Stomach (tissue), 9 donors: Measurements from ENCODE around the gene AP1B1. TPM values are rescaled to one million over a fixed set of nuclear protein-coding genes. Genes with fewer than 3 reads are reported as not detected.
A peak's percentile ranks its signal among the peaks of the same experiment; 100 is the strongest.

ENCODE experiments used
- DNase-seq, 2 donors: peaks; one replicate each; pipeline versions ENCODE4 v3.0.0 to v3.0.0-alpha.2; 2013 to 2019
- H3K27ac ChIP-seq, 5 donors: fragments of 200-600 bp in 4 of 5; sonication (generic) in 4 of 5; one replicate each; pipeline ENCODE4 v1.5.1; 2013 to 2019; ENCODE audit warnings: mild to moderate bottlenecking in 1 of 5, moderate library complexity in 1 of 5
- H3K27me3 ChIP-seq, 3 donors: fragments of 200-600 bp; sonication (generic); one replicate each; pipeline ENCODE4 v1.5.1; 2017 to 2019; ENCODE audit warnings: mixed run types in 1 of 3
- H3K36me3 ChIP-seq, 4 donors: fragments of 200-600 bp; sonication (generic); 1 replicate in 3 of 4; 2 replicates in 1 of 4; pipeline ENCODE4 v1.5.1; 2016 to 2019
- H3K4me1 ChIP-seq, 4 donors: fragments of 200-600 bp; sonication (generic); one replicate each; pipeline ENCODE4 v1.5.1; 2016 to 2019
- H3K4me3 ChIP-seq, 4 donors: fragments of 200-600 bp; sonication (generic) in 3 of 4; one replicate each; pipeline ENCODE4 v1.5.1; 2016 to 2019; ENCODE audit warnings: mild to moderate bottlenecking in 1 of 4
- H3K9me3 ChIP-seq, 4 donors: fragments of 200-600 bp; sonication (generic); one replicate each; pipeline ENCODE4 v1.5.1; 2016 to 2019
- CTCF ChIP-seq, 7 experiments: fragments of 450-650 bp in 4 of 7; fragments of 200-600 bp in 3 of 7; sonication (generic) in 3 of 7; IDR thresholded peaks; one replicate each; pipeline ENCODE4 v1.5.1; 2016 to 2019; ENCODE audit warnings: antibody characterized with exemption in 7 of 7, control low read depth in 2 of 7, mild to moderate bottlenecking in 1 of 7
- EP300 ChIP-seq: sonication (generic); formaldehyde crosslinking; IDR thresholded peaks from one replicate; pipeline ENCODE4 v1.6.1; 2017; ENCODE audit warnings: antibody characterized with exemption
- POLR2A ChIP-seq, 4 donors: fragments of 450-650 bp; IDR thresholded peaks; one replicate each; pipeline ENCODE4 v1.6.1; 2016; ENCODE audit warnings: antibody characterized with exemption in 4 of 4, control low read depth in 2 of 4, mild to moderate bottlenecking in 1 of 4, moderate library complexity in 1 of 4
- POLR2AphosphoS5 ChIP-seq, 3 donors: sonication (generic); formaldehyde crosslinking; IDR thresholded peaks; one replicate each; pipeline ENCODE4 v1.6.1; 2016; ENCODE audit warnings: antibody characterized with exemption in 3 of 3
- WGBS, 5 donors: extraction: QIAGEN DNeasy Blood & Tissue Kit in 3 of 5; methylation state at CpG; one replicate each; pipeline versions ENCODE4 v1.1.5 to v1.1.7; 2013 to 2018; 5-methylcytosine and 5-hydroxymethylcytosine counted together
- intact Hi-C: fragments of 100-400 bp; cut with DNase I; formaldehyde crosslinking; loops from one replicate; pipeline ENCODE4 v1.15.1; 2023; ENCODE audit warnings: low total_unique reads
- polyA plus RNA-seq, 3 donors: library from polyadenylated mRNA; stranded (reverse); fragments of 200-250 nt; gene quantifications; one replicate each; pipeline ENCODE4 v1.2.3, GENCODE V29; 2013
- total RNA-seq, 5 donors: library from RNA; depleted of rRNA; stranded (reverse); fragments of >200 nt; gene quantifications; one replicate each; pipeline versions ENCODE4 v1.1.0 to v1.2.3, GENCODE V29; 2014 to 2016
- donor health status: healthy with polysubstance abuse.
- donor health status: Bipolar disorder and iron deficiency.
- donor health status: healthy.

Gene AP1B1
- total and polyA plus RNA-seq, 8 donors: 19.8 to 109 (median 43.9) TPM

- peaks cover 7 to 17% (median 9%) of the 10 kb centered on the region in 4 donors for H3K4me1 ChIP-seq
- no peak overlapping the region for H3K4me3 ChIP-seq
- no peak for DNase-seq
- H3K27ac ChIP-seq: no peak overlapping the region
- H3K27me3 ChIP-seq: no peaks in the 10 kb centered on the region
- 83 to 91% (median 89%) methylated on average over 4 to 6 of the region's 6 CpGs for WGBS, 5 donors
- H3K36me3 ChIP-seq: no peaks in the 10 kb centered on the region
- H3K9me3 ChIP-seq: no peaks in the 10 kb centered on the region
- TF ChIP-seq POLR2A (IDR thresholded peaks at IDR 0.05): no peak
- TF ChIP-seq CTCF (IDR thresholded peaks at IDR 0.05): no peak
- no peak for TF ChIP-seq EP300
- no peak for TF ChIP-seq POLR2AphosphoS5 (IDR thresholded peaks at IDR 0.05)
- intact Hi-C loops: no loop called here
Measured at GRCh38 chr22:29397791-29398190, 9.4 kb upstream of the AP1B1 start.

- Histone ChIP-seq H3K9me3 (no peaks in the 10 kb centered on the region), H3K4me3 (no peak overlapping the region), H3K36me3 (no peaks in the 10 kb centered on the region), H3K27ac (no peak overlapping the region), H3K27me3 (no peaks in the 10 kb centered on the region), H3K4me1 (peaks cover 7 to 21% (median 12%) of the 10 kb centered on the region in 4 donors)
- no peak for TF ChIP-seq EP300
- no peak for TF ChIP-seq CTCF (IDR thresholded peaks at IDR 0.05)
- TF ChIP-seq POLR2A (IDR thresholded peaks at IDR 0.05): no peak
- no peak for TF ChIP-seq POLR2AphosphoS5 (IDR thresholded peaks at IDR 0.05)
- DNase-seq: peak in 1 of 2 donors; percentile 72
- WGBS, 5 donors: 17 to 32% (median 21%) methylated on average over 2 of the region's 2 CpGs
- intact Hi-C loops: no loop called here
Measured at GRCh38 chr22:29396126-29396525, 7.8 kb upstream of the AP1B1 start.

- TF ChIP-seq CTCF (IDR thresholded peaks at IDR 0.05): peak in 5 of 7 experiments; percentile 69 to 80 (median 71)
- no peak for TF ChIP-seq POLR2A (IDR thresholded peaks at IDR 0.05)
- TF ChIP-seq POLR2AphosphoS5 (IDR thresholded peaks at IDR 0.05): peak in 1 of 3 donors; percentile 43
- H3K27ac ChIP-seq: no peak overlapping the region
- H3K27me3 ChIP-seq: no peaks in the 10 kb centered on the region
- peaks cover 7 to 21% (median 12%) of the 10 kb centered on the region in 4 donors for H3K4me1 ChIP-seq
- no peaks in the 10 kb centered on the region for H3K36me3 ChIP-seq
- intact Hi-C loops: no loop called here
- 4 to 8% (median 5%) methylated on average over 10 of the region's 10 CpGs for WGBS, 5 donors
- peak; percentile 75 to 95 for DNase-seq
- no peaks in the 10 kb centered on the region for H3K9me3 ChIP-seq
- H3K4me3 ChIP-seq: no peak overlapping the region
Measured at GRCh38 chr22:29394931-29395581, 6.7 kb upstream of the AP1B1 start.

- H3K27me3 ChIP-seq: no peaks in the 10 kb centered on the region
- H3K4me1 ChIP-seq: peaks cover 15 to 30% (median 20%) of the 10 kb centered on the region in 4 donors
- WGBS, 5 donors: 37 to 63% (median 53%) methylated on average over 2 of the region's 2 CpGs
- intact Hi-C loops: no loop called here
- H3K36me3 ChIP-seq: no peaks in the 10 kb centered on the region
- no peak overlapping the region for H3K27ac ChIP-seq
- TF ChIP-seq CTCF (IDR thresholded peaks at IDR 0.05) (no peak), POLR2A (IDR thresholded peaks at IDR 0.05) (no peak), EP300 (no peak), POLR2AphosphoS5 (IDR thresholded peaks at IDR 0.05) (no peak)
- no peaks in the 10 kb centered on the region for H3K9me3 ChIP-seq
- no peak overlapping the region for H3K4me3 ChIP-seq
- no peak for DNase-seq
Measured at GRCh38 chr22:29393019-29393608, 4.7 kb upstream of the AP1B1 start.
